HCT116 (cell line): ENCODE measurements around the gene ALKBH4. TPM values are rescaled to one million over a fixed set of nuclear protein-coding genes. Genes with fewer than 3 reads are reported as not detected.

Source experiments
- ATAC-seq: fragments of 200-7000 bp; cut with Tn5 transposase; 2 replicates; pipeline ENCODE4 v1.9.1; 2020; ENCODE audit warnings: mild to moderate bottlenecking, moderate library complexity
- BruUV-seq: library from RNA; stranded (reverse); fragments of 400-500 nt; replicated peaks from 2 replicates; lab custom pipeline; 2021; lab: Mats Ljungman, UMichigan
- CTCF ChIA-PET: fragments of 300-600 bp; sonication (Branson Sonifier 250); formaldehyde crosslinking; loops from one replicate; lab custom pipeline; 2021; ENCODE audit warnings: antibody characterized with exemption; lab: Charles Lee
- POLR2A ChIA-PET: fragments of 300-600, 350-600 bp; sonication (Branson Sonifier 250); formaldehyde crosslinking; loops from one replicate; lab custom pipeline; 2021; ENCODE audit warnings: antibody characterized with exemption; lab: Charles Lee
- RAD21 ChIA-PET, 2 experiments: fragments of 300-600 bp; sonication (Branson Sonifier 250); formaldehyde crosslinking; loops; one replicate each; lab custom pipeline; 2023; ENCODE audit warnings: low total read pairs in 2 of 2; ENCODE audit not compliant: uncharacterized antibody in 2 of 2, unreplicated experiment in 2 of 2, low non-redundant PET in 1 of 2; lab: Charles Lee
- DNase-seq: peaks from one replicate; pipeline ENCODE4 v3.0.0-alpha.2; 2010; ENCODE audit warnings: low read depth, low spot score
- H2AFZ ChIP-seq: fragments of 200-600 bp; shearing (Covaris generic), sonication (generic); 2 replicates; pipeline ENCODE4 v1.6.1; 2017; ENCODE audit warnings: low read depth, mixed run types, mixed read lengths, antibody characterized with exemption, low read length; ENCODE audit not compliant: poor library complexity, severe bottlenecking
- H3K27ac ChIP-seq: 2 replicates; pipeline ENCODE4 v1.5.1; 2012; ENCODE audit warnings: low read depth, low read length
- H3K27me3 ChIP-seq: fragments of 200-600 bp; sonication (generic); 2 replicates; pipeline ENCODE4 v1.6.1; 2016; ENCODE audit warnings: mixed run types, low read length, mixed read lengths; ENCODE audit not compliant: insufficient read depth
- H3K36me3 ChIP-seq, 2 experiments: fragments of 200-500 bp in 1 of 2; fragments of 200-600 bp in 1 of 2; sonication (Bioruptor generic) in 1 of 2; sonication (generic) in 1 of 2; 2 replicates each; pipeline versions ENCODE4 v1.5.1 to v1.6.1; 2014 to 2016; ENCODE audit warnings: low read length in 2 of 2, inconsistent platforms in 1 of 2, mixed read lengths in 1 of 2, mixed run types in 1 of 2; ENCODE audit not compliant: insufficient read depth in 2 of 2, control insufficient read depth in 1 of 2
- H3K4me1 ChIP-seq, 2 experiments: fragments of 200-600 bp in 1 of 2; sonication (generic) in 1 of 2; 2 replicates each; pipeline versions ENCODE4 v1.5.1 to v1.6.1; 2012 to 2017; ENCODE audit warnings: low read length in 2 of 2, inconsistent platforms in 1 of 2, mild to moderate bottlenecking in 1 of 2, mixed read lengths in 1 of 2, mixed run types in 1 of 2, moderate library complexity in 1 of 2; ENCODE audit not compliant: insufficient read depth in 2 of 2, control insufficient read depth in 1 of 2
- H3K4me2 ChIP-seq: fragments of 200-600 bp; sonication (generic); 2 replicates; pipeline ENCODE4 v1.6.1; 2017; ENCODE audit warnings: mixed run types, low read length, mixed read lengths
- H3K4me3 ChIP-seq, 2 experiments: fragments of 200-600 bp in 1 of 2; sonication (generic) in 1 of 2; replicated peaks in 1 of 2; 2 replicates each; pipeline ENCODE4 v1.5.1; 2011 to 2016; ENCODE audit warnings: low read length in 2 of 2, control low read depth in 1 of 2, low read depth in 1 of 2, mild to moderate bottlenecking in 1 of 2, mixed read lengths in 1 of 2, mixed run types in 1 of 2
- H3K79me2 ChIP-seq: fragments of 200-600 bp; sonication (generic); 2 replicates; pipeline ENCODE4 v1.6.1; 2017; ENCODE audit warnings: mild to moderate bottlenecking, mixed run types, low read length, moderate library complexity, mixed read lengths; ENCODE audit not compliant: insufficient read depth
- H3K9ac ChIP-seq: fragments of 200-600 bp; sonication (generic); 2 replicates; pipeline ENCODE4 v1.6.1; 2016; ENCODE audit warnings: low read length, mixed read lengths
- H3K9me2 ChIP-seq: fragments of 200-600 bp; sonication (generic), shearing (Covaris generic); 2 replicates; pipeline ENCODE4 v1.6.1; 2017; ENCODE audit warnings: mixed run types, mild to moderate bottlenecking, moderate library complexity; ENCODE audit not compliant: insufficient read depth
- H3K9me3 ChIP-seq, 2 experiments: fragments of 200-500 bp in 1 of 2; fragments of 200-600 bp in 1 of 2; sonication (Bioruptor generic) in 1 of 2; sonication (generic) in 1 of 2; 2 replicates each; pipeline ENCODE4 v1.6.1; 2014 to 2017; ENCODE audit warnings: low read length in 2 of 2, mixed read lengths in 2 of 2, inconsistent platforms in 1 of 2, low read depth in 1 of 2, mild to moderate bottlenecking in 1 of 2, mixed run types in 1 of 2, moderate library complexity in 1 of 2; ENCODE audit not compliant: control insufficient read depth in 1 of 2, insufficient read depth in 1 of 2
- H4K20me1 ChIP-seq: fragments of 200-600 bp; sonication (generic), shearing (Covaris generic); 2 replicates; pipeline ENCODE4 v1.6.1; 2017; ENCODE audit warnings: mixed run types, mild to moderate bottlenecking, moderate library complexity; ENCODE audit not compliant: insufficient read depth
- ATF3 ChIP-seq: IDR thresholded peaks from 2 replicates; pipeline ENCODE4 v1.6.1; 2012
- EGR1 ChIP-seq: IDR thresholded peaks from 2 replicates; pipeline ENCODE4 v1.6.1; 2012; ENCODE audit warnings: low read depth
- ELF1 ChIP-seq: IDR thresholded peaks from 2 replicates; pipeline ENCODE4 v1.6.1; 2012; ENCODE audit warnings: low read depth, borderline replicate concordance
- FOSL1 ChIP-seq: IDR thresholded peaks from 2 replicates; pipeline ENCODE4 v1.6.1; 2012; ENCODE audit warnings: low read depth
- POLR2A ChIP-seq: IDR thresholded peaks from 2 replicates; pipeline ENCODE4 v1.7.0; 2011; ENCODE audit warnings: borderline replicate concordance; ENCODE audit not compliant: insufficient read depth, insufficient read length; ENCODE audit errors: extremely low read depth
- POLR2AphosphoS5 ChIP-seq: IDR thresholded peaks from 2 replicates; pipeline ENCODE4 v1.6.1; 2011; ENCODE audit warnings: mild to moderate bottlenecking, low read depth, low read length, moderate library complexity
- RAD21 ChIP-seq: IDR thresholded peaks from 2 replicates; pipeline ENCODE4 v1.6.1; 2012; ENCODE audit warnings: low read depth, mild to moderate bottlenecking
- SP1 ChIP-seq: IDR thresholded peaks from 2 replicates; pipeline ENCODE4 v1.6.1; 2012; ENCODE audit warnings: low read depth
- SRF ChIP-seq: IDR thresholded peaks from 2 replicates; pipeline ENCODE4 v1.6.1; 2012; ENCODE audit warnings: low read depth
- TCF7L2 ChIP-seq: IDR thresholded peaks from 2 replicates; pipeline ENCODE4 v1.7.0; 2011; ENCODE audit warnings: borderline replicate concordance, inconsistent platforms; ENCODE audit not compliant: insufficient read depth, insufficient read length; ENCODE audit errors: extremely low read depth
- YY1 ChIP-seq: IDR thresholded peaks from 2 replicates; pipeline ENCODE4 v1.6.1; 2011; ENCODE audit warnings: low read length, low read depth, moderate library complexity, mild to moderate bottlenecking; ENCODE audit not compliant: insufficient replicate concordance; ENCODE audit errors: extremely low read depth
- ZBTB33 ChIP-seq: IDR thresholded peaks from 2 replicates; pipeline ENCODE4 v1.6.1; 2011; ENCODE audit warnings: mild to moderate bottlenecking, low read length, moderate library complexity; ENCODE audit not compliant: insufficient replicate concordance; ENCODE audit errors: extremely low read depth
- ZFX ChIP-seq: fragments of 450-650 bp; IDR thresholded peaks from 2 replicates; pipeline ENCODE4 v1.6.1; 2017
- ZNF274 ChIP-seq: fragments of 200-500 bp; sonication (Bioruptor generic); IDR thresholded peaks from 2 replicates; pipeline ENCODE4 v1.6.1; 2014; ENCODE audit warnings: mild to moderate bottlenecking, low read depth, low read length, inconsistent platforms
- intact Hi-C: fragments of 100-400 bp; cut with micrococcal nuclease; formaldehyde crosslinking; loops from 2 replicates; pipeline ENCODE4 v1.10.0; 2022
- total RNA-seq: library from RNA; stranded (reverse); gene quantifications from one replicate; pipeline ENCODE4 v1.2.1, GENCODE V29; 2021; ENCODE audit not compliant: unreplicated experiment
- TF ChIP-seq, protein P1 (sequence below): IDR thresholded peaks from 2 replicates; pipeline ENCODE4 v1.6.1; 2012

ALKBH4 gene
- total RNA-seq, 1 experiment from 2014 or later, result 14.9 TPM

- ChIA-PET POLR2A (no interaction called here), RAD21 (no interaction called here), CTCF (no interaction called here)
- no peak overlapping the region for H3K27ac ChIP-seq
- H3K9ac ChIP-seq, result no peak overlapping the region
- DNase-seq (no peak), ATAC-seq (no peak)
- TF ChIP-seq SRF (no peak), SP1 (no peak), EGR1 (no peak), ELF1 (no peak), ZBTB33 (no peak), POLR2A (no peak), ZNF274 (no peak), TCF7L2 (no peak), FOSL1 (no peak), ZFX (no peak), ATF3 (no peak), POLR2AphosphoS5 (no peak), RAD21 (no peak), YY1 (no peak)
- TF ChIP-seq, protein P1, sequence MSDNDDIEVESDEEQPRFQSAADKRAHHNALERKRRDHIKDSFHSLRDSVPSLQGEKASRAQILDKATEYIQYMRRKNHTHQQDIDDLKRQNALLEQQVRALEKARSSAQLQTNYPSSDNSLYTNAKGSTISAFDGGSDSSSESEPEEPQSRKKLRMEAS, result no peak
- no peaks in the 10 kb centered on the region for H3K9me3 ChIP-seq
- H3K36me3 ChIP-seq, result peaks cover 19 to 30% of the 10 kb centered on the region in 2 experiments
- intact Hi-C loops, result no loop called here
- H3K4me1 ChIP-seq, result peaks cover 0 to 7% of the 10 kb centered on the region in 2 experiments; a peak in 1 of 4 replicates
- H3K27me3 ChIP-seq, result no peaks in the 10 kb centered on the region
- no TSS peak for BruUV-seq
- no peaks in the 10 kb centered on the region for H3K9me2 ChIP-seq
- H3K79me2 ChIP-seq, result peaks cover 9% of the 10 kb centered on the region; the same call in 1 of the 2 replicates
- no peak overlapping the region for H3K4me2 ChIP-seq
- H3K4me3 ChIP-seq, result no peak overlapping the region
- H2AFZ ChIP-seq, result no peak overlapping the region
- H4K20me1 ChIP-seq, result no peaks in the 10 kb centered on the region
These were observed 48.3 kb downstream of the ALKBH4 start for GRCh38 chr7:102416406-102416805.
